ENCODE results near the gene SH2D3A.

Gene SH2D3A

DNA sequence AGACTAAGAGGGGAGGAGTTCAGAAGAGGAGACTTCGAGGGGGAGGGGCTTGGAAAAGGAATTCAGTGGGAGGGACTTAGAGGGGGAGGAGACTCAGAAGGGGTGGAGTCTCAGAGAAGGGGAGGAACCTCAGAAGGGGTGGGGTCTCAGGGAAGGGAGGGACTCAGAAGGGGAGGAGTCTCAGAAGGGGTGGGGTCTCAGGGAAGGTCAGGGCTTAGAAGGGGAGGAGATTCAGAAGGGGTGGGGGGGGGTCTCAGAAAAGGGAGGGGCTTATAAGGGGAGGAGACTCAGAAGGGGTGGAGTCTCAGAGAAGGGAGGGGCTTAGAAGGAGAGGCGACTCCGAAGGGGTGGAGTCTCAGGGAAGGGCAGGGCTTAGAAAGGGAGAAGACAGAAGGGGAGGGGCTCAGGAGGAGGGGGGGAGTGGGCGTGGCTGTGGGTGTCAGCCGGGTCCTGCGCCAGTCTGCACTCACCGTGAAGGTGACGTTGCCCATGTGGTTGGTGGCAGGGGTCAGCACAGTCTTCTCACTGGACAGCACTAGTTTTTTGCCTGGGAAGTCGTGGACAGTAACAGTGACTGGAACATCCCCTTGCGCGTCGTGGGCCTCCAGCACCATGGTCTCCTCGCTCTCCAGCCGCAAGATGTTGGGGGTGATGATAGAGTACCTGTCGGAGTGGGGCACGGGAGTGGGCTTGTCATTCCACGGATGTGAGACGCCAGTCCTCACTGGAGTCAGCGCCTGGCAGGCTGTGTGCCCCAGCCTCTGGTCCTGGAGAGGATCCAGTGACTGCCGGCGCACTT lies 48.3 kb downstream of the SH2D3A start:
- peaks cover 0 to 6% of the 10 kb centered on the region in 2 experiments for H3K27me3 ChIP-seq (ENCODE audit: control insufficient read depth in 1 of 2, insufficient read depth in 1 of 2, low read length in 2 of 2)
- no peaks in the 10 kb centered on the region for H3K79me1 ChIP-seq (replicated peaks; ENCODE audit: low read length, poor library complexity, severe bottlenecking)
- 87% methylated on average over 21 of the region's 21 CpGs for WGBS
- H3K18ac ChIP-seq (ENCODE audit: low read depth in 1 of 2, low read length in 2 of 2) = no peak overlapping the region
- no peak overlapping the region for H2AFZ ChIP-seq (ENCODE audit: low read depth, low read length)
- peaks cover 11% of the 10 kb centered on the region for H3K4me1 ChIP-seq (ENCODE audit: control insufficient read depth, insufficient read depth, low read depth, low read length)
- no peak overlapping the region for H4K8ac ChIP-seq (ENCODE audit: low read length)
- H2BK5ac ChIP-seq (ENCODE audit: low read depth, low read length, poor library complexity, severe bottlenecking) = no peak overlapping the region
- peak; percentile 11 for DNase-seq
- H2BK120ac ChIP-seq (ENCODE audit: low read depth, low read length) = no peak overlapping the region
- H2BK12ac ChIP-seq (ENCODE audit: low read length in 2 of 2) = no peak overlapping the region
- H3K9me3 ChIP-seq (ENCODE audit: control insufficient read depth, low read length) = no peaks in the 10 kb centered on the region
- no peak overlapping the region for H3K4me2 ChIP-seq (ENCODE audit: low read length, poor library complexity, severe bottlenecking)
- no peak overlapping the region for H4K91ac ChIP-seq (ENCODE audit: low read length)
- H2BK15ac ChIP-seq (ENCODE audit: low read depth, poor library complexity, severe bottlenecking) = no peak overlapping the region
- H3K27ac ChIP-seq (ENCODE audit: low read length, poor library complexity, severe bottlenecking) = no peak overlapping the region
- no peak overlapping the region for H3K4ac ChIP-seq (ENCODE audit: low read depth in 1 of 2, low read length in 2 of 2)
- peak overlapping the region in 1 of 2 experiments; percentile 85 for H3K4me3 ChIP-seq (ENCODE audit: insufficient read depth in 1 of 2, low read depth in 1 of 2, low read length in 2 of 2)
- H3K36me3 ChIP-seq (ENCODE audit: control insufficient read depth in 1 of 2, insufficient read depth in 2 of 2, low read depth in 1 of 2, low read length in 2 of 2) = peaks cover 3 to 23% of the 10 kb centered on the region in 2 experiments
- H3K14ac ChIP-seq (ENCODE audit: low read length in 2 of 2) = no peak overlapping the region
- H3K9ac ChIP-seq (ENCODE audit: low read length) = peak overlapping the region; percentile 69
- H3K23ac ChIP-seq (ENCODE audit: low read length in 2 of 2) = no peak overlapping the region
- no peak overlapping the region for H2AK5ac ChIP-seq (ENCODE audit: low read length, severe bottlenecking)

DNA sequence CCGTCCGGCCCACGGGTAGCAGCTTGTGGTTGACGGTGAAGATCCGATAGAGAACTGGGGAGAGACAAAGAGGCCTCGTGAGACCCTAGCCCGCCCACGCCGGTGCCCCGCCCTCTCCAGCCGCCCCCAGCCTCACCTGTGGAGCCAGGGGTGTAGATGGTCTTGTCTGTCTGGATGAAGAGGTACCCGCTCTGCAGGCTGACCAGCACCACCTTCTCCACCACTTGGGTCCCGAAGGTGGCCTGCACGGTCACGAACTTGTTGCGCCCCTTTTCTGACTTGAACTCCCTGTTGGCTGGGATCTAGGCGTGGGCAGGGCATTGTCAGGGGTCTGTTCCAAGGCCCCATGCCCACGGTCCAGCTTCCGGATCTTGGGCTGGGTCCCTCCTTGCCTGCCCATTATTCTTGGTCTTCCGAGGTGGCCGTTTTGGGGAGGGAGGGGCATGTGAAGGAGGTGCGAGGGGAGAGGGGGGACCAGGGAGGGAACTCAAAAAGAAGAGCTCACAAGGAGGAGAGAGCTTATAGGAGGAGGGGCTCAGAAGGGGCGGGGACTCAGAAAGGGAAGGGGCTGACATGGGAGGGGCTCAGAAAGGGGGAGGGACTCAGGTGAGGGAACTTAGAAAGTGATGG lies 49.0 kb downstream of the SH2D3A start:
- Histone ChIP-seq H3K18ac (ENCODE audit: low read depth in 1 of 2, low read length in 2 of 2) (no peak overlapping the region), H4K91ac (ENCODE audit: low read length) (no peak overlapping the region), H3K4me1 (ENCODE audit: control insufficient read depth, insufficient read depth, low read depth, low read length) (peaks cover 8% of the 10 kb centered on the region), H3K23ac (ENCODE audit: low read length in 2 of 2) (no peak overlapping the region), H3K4me2 (ENCODE audit: low read length, poor library complexity, severe bottlenecking) (no peak overlapping the region), H2BK15ac (ENCODE audit: low read depth, poor library complexity, severe bottlenecking) (no peak overlapping the region), H3K4ac (ENCODE audit: low read depth in 1 of 2, low read length in 2 of 2) (no peak overlapping the region), H3K9me3 (ENCODE audit: control insufficient read depth, low read length) (no peaks in the 10 kb centered on the region), H3K27me3 (ENCODE audit: control insufficient read depth in 1 of 2, insufficient read depth in 1 of 2, low read length in 2 of 2) (peaks cover 0 to 6% of the 10 kb centered on the region in 2 experiments), H3K14ac (ENCODE audit: low read length in 2 of 2) (no peak overlapping the region), H2AK5ac (ENCODE audit: low read length, severe bottlenecking) (no peak overlapping the region), H3K9ac (ENCODE audit: low read length) (no peak overlapping the region), H2AFZ (ENCODE audit: low read depth, low read length) (no peak overlapping the region), H4K8ac (ENCODE audit: low read length) (no peak overlapping the region), H3K79me1 (replicated peaks; ENCODE audit: low read length, poor library complexity, severe bottlenecking) (no peaks in the 10 kb centered on the region), H2BK12ac (ENCODE audit: low read length in 2 of 2) (no peak overlapping the region), H2BK120ac (ENCODE audit: low read depth, low read length) (no peak overlapping the region), H2BK5ac (ENCODE audit: low read depth, low read length, poor library complexity, severe bottlenecking) (no peak overlapping the region), H3K36me3 (ENCODE audit: control insufficient read depth in 1 of 2, insufficient read depth in 2 of 2, low read depth in 1 of 2, low read length in 2 of 2) (peaks cover 3 to 24% of the 10 kb centered on the region in 2 experiments), H3K27ac (ENCODE audit: low read length, poor library complexity, severe bottlenecking) (no peak overlapping the region), H3K4me3 (ENCODE audit: insufficient read depth in 1 of 2, low read depth in 1 of 2, low read length in 2 of 2) (no peak overlapping the region)
- DNase-seq = no peak
- 82% methylated on average over 23 of the region's 23 CpGs for WGBS

DNA sequence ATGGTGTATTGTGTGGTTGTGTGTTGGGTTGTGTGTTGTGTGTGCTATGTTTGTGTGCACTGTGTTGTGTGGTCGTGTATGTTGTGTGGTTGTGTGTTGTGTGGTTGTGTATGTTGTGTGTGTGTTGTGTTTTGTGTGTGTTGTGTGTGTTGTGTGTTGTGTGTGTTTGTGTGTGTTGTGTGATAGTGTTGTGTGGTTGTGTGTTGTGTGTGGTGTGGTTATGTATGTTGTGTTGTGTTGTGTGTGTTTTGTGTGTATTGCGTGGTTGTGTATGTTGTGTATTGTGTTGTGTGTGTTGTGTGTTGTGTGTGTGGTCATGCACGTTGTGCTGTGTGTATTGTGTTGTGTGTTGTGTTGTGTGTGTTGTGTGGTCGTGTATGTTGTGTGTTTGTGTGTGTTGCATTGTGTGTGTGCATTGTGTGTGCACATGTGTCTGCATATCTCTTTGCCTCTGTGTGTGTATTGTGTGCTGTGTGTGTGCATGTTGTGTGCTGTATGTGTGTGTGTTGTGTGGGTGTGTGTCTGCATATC lies 49.7 kb downstream of the SH2D3A start:
- WGBS = 77% methylated on average over 4 of the region's 4 CpGs
- peak; percentile 13 for DNase-seq
- H3K14ac ChIP-seq (ENCODE audit: low read length in 2 of 2) = no peak overlapping the region
- H3K4me2 ChIP-seq (ENCODE audit: low read length, poor library complexity, severe bottlenecking) = no peak overlapping the region
- H3K23ac ChIP-seq (ENCODE audit: low read length in 2 of 2) = no peak overlapping the region
- no peak overlapping the region for H3K4me3 ChIP-seq (ENCODE audit: insufficient read depth in 1 of 2, low read depth in 1 of 2, low read length in 2 of 2)
- no peaks in the 10 kb centered on the region for H3K79me1 ChIP-seq (replicated peaks; ENCODE audit: low read length, poor library complexity, severe bottlenecking)
- H3K4me1 ChIP-seq (ENCODE audit: control insufficient read depth, insufficient read depth, low read depth, low read length) = peaks cover 5% of the 10 kb centered on the region
- H2BK12ac ChIP-seq (ENCODE audit: low read length in 2 of 2) = no peak overlapping the region
- no peak overlapping the region for H4K91ac ChIP-seq (ENCODE audit: low read length)
- no peak overlapping the region for H2AK5ac ChIP-seq (ENCODE audit: low read length, severe bottlenecking)
- H3K4ac ChIP-seq (ENCODE audit: low read depth in 1 of 2, low read length in 2 of 2) = no peak overlapping the region
- H3K27ac ChIP-seq (ENCODE audit: low read length, poor library complexity, severe bottlenecking) = no peak overlapping the region
- H2BK120ac ChIP-seq (ENCODE audit: low read depth, low read length) = no peak overlapping the region
- H2BK5ac ChIP-seq (ENCODE audit: low read depth, low read length, poor library complexity, severe bottlenecking) = no peak overlapping the region
- no peak overlapping the region for H2AFZ ChIP-seq (ENCODE audit: low read depth, low read length)
- no peak overlapping the region for H2BK15ac ChIP-seq (ENCODE audit: low read depth, poor library complexity, severe bottlenecking)
- H4K8ac ChIP-seq (ENCODE audit: low read length) = peak overlapping the region; percentile 19
- H3K27me3 ChIP-seq (ENCODE audit: control insufficient read depth in 1 of 2, insufficient read depth in 1 of 2, low read length in 2 of 2) = peaks cover 0 to 6% of the 10 kb centered on the region in 2 experiments
- no peak overlapping the region for H3K9ac ChIP-seq (ENCODE audit: low read length)
- H3K18ac ChIP-seq (ENCODE audit: low read depth in 1 of 2, low read length in 2 of 2) = no peak overlapping the region
- no peaks in the 10 kb centered on the region for H3K9me3 ChIP-seq (ENCODE audit: control insufficient read depth, low read length)
- H3K36me3 ChIP-seq (ENCODE audit: control insufficient read depth in 1 of 2, insufficient read depth in 2 of 2, low read depth in 1 of 2, low read length in 2 of 2) = peaks cover 3 to 31% of the 10 kb centered on the region in 2 experiments

DNA sequence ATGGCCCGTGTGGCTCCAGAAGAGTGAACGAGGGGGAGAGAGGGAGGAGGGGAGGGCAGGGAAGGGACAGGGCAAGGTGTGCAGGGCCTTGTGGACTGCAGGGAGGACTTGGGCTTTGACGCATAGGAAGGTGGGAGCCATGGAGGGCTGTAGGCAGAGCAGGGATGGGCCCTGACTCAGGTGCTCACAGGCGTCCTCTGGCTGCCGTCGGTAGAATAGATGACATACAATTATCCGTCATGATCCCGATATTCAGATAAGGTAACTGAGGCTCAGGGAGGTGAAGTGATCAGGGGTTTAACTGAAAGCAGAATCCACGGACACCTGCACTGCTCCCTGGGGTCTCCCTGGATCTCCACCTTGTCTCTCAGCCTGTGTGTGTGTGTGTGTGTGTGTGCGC lies 50.2 kb downstream of the SH2D3A start:
- Histone ChIP-seq H2BK5ac (ENCODE audit: low read depth, low read length, poor library complexity, severe bottlenecking) (no peak overlapping the region), H2BK15ac (ENCODE audit: low read depth, poor library complexity, severe bottlenecking) (no peak overlapping the region), H2AFZ (ENCODE audit: low read depth, low read length) (no peak overlapping the region), H3K36me3 (ENCODE audit: control insufficient read depth in 1 of 2, insufficient read depth in 2 of 2, low read depth in 1 of 2, low read length in 2 of 2) (peaks cover 3 to 36% of the 10 kb centered on the region in 2 experiments), H4K91ac (ENCODE audit: low read length) (no peak overlapping the region), H3K23ac (ENCODE audit: low read length in 2 of 2) (no peak overlapping the region), H3K9ac (ENCODE audit: low read length) (no peak overlapping the region), H3K18ac (ENCODE audit: low read depth in 1 of 2, low read length in 2 of 2) (no peak overlapping the region), H3K27ac (ENCODE audit: low read length, poor library complexity, severe bottlenecking) (no peak overlapping the region), H2AK5ac (ENCODE audit: low read length, severe bottlenecking) (no peak overlapping the region), H4K8ac (ENCODE audit: low read length) (no peak overlapping the region), H3K4me3 (ENCODE audit: insufficient read depth in 1 of 2, low read depth in 1 of 2, low read length in 2 of 2) (no peak overlapping the region), H3K27me3 (ENCODE audit: control insufficient read depth in 1 of 2, insufficient read depth in 1 of 2, low read length in 2 of 2) (peaks cover 0 to 6% of the 10 kb centered on the region in 2 experiments), H2BK12ac (ENCODE audit: low read length in 2 of 2) (no peak overlapping the region), H3K9me3 (ENCODE audit: control insufficient read depth, low read length) (no peaks in the 10 kb centered on the region), H3K4me1 (ENCODE audit: control insufficient read depth, insufficient read depth, low read depth, low read length) (peaks cover 5% of the 10 kb centered on the region), H3K14ac (ENCODE audit: low read length in 2 of 2) (no peak overlapping the region), H3K4ac (ENCODE audit: low read depth in 1 of 2, low read length in 2 of 2) (no peak overlapping the region), H3K4me2 (ENCODE audit: low read length, poor library complexity, severe bottlenecking) (no peak overlapping the region), H2BK120ac (ENCODE audit: low read depth, low read length) (no peak overlapping the region), H3K79me1 (replicated peaks; ENCODE audit: low read length, poor library complexity, severe bottlenecking) (no peaks in the 10 kb centered on the region)
- no peak for DNase-seq
- 81% methylated on average over 10 of the region's 10 CpGs for WGBS
